HFF-Myc (cell line): ENCODE measurements around the gene CES4A.
"Not testable (repeated sequence)": the region's sequence is repeated elsewhere in the genome, so short reads cannot be mapped to it uniquely, and the experiment has no call there.

Experiments used
- DNase-seq: peaks from one replicate; pipeline ENCODE4 v3.0.0-alpha.2; 2011; ENCODE audit warnings: low read depth; ENCODE audit errors: extremely low read depth
- H3K4me3 ChIP-seq: replicated peaks from 2 replicates; pipeline ENCODE4 v1.5.1; 2011; ENCODE audit warnings: low read depth, mild to moderate bottlenecking, control low read depth, low read length
- TF ChIP-seq, protein P1 (sequence below): IDR thresholded peaks from 2 replicates; pipeline ENCODE4 v1.5.1; 2012; ENCODE audit warnings: mild to moderate bottlenecking, low read depth, low read length, control low read depth; ENCODE audit errors: missing control alignments

Gene CES4A

DNA sequence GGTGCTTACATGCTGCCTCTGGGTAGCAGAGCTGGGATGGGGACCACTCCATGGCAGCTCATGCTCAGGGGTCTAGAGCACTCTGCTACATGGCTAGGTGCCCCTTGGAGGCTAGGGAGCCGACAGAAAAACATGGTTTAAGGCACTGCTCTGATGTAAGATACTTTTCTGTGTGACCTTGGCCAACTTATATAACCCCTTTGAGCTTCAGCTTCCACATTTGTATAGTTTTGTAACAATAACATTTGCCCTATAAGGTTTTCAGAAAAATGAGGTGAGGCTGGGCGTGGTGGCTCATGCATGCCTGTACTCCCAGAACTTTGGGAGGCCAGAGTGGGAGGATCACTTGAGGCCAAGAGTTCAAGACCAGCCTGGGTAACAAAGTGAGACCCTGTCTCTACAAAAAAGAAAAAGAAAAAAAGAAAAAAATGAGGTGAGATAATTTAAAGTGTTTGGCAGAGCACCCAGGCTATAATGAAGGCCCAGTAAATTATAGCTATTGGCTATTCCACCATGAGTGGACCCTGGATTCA is 3.2 kb downstream of the CES4A start:
- TF ChIP-seq, protein P1, sequence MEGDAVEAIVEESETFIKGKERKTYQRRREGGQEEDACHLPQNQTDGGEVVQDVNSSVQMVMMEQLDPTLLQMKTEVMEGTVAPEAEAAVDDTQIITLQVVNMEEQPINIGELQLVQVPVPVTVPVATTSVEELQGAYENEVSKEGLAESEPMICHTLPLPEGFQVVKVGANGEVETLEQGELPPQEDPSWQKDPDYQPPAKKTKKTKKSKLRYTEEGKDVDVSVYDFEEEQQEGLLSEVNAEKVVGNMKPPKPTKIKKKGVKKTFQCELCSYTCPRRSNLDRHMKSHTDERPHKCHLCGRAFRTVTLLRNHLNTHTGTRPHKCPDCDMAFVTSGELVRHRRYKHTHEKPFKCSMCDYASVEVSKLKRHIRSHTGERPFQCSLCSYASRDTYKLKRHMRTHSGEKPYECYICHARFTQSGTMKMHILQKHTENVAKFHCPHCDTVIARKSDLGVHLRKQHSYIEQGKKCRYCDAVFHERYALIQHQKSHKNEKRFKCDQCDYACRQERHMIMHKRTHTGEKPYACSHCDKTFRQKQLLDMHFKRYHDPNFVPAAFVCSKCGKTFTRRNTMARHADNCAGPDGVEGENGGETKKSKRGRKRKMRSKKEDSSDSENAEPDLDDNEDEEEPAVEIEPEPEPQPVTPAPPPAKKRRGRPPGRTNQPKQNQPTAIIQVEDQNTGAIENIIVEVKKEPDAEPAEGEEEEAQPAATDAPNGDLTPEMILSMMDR: no peak
- no peak for DNase-seq
- no peak overlapping the region for H3K4me3 ChIP-seq

DNA sequence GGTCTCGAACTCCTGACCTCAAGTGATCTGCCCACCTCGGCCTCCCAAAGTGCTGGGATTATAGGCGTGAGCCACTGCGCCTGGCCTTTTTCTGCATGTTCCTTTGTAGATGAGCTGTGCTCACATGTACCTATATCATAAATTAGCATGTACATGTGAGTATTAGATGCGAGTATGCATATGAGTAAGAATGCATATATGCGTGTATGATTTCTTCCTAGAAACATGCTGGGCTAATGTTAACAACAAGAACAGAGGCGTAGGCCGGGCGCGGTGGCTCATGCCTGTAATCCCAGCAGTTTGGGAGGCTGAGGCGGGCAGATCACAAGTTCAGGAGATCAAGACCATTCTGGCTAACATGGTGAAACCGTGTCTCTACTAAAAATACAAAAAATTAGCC is 5.2 kb downstream of the CES4A start:
- H3K4me3 ChIP-seq, DNase-seq: not testable (repeated sequence)

DNA sequence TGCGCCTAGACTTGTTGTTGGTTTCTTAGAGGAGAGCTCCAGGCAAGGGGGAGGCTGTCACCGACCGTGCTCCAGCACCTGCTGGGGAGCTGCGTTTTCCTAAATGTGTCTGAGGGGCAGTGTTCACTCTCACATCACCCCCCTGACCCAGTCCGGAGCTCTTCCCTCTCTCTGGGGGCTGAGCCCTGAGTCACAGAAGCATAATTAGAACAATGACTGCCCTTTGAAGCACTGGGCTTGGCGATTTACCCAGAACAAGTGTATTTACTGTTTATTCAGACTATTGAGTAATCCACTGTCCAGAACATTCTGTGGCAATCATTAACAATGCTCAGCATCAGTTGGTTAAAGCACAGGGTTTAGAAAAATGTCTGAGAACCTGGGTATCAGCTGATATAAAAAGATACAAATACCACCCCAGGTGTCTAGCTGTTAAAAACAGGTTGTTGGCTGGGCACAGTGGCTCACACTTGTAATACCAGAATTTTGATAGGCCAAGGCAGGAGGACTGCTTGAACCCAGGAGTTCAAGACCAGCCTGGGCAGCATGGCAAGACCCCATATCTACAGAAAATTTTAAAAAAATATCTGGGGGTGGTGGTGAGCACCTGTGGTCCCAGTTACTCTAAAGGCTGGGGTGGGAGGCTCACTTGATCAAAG is 8.1 kb downstream of the CES4A start:
- no peak for DNase-seq
- H3K4me3 ChIP-seq: no peak overlapping the region
- TF ChIP-seq, protein P1: no peak

DNA sequence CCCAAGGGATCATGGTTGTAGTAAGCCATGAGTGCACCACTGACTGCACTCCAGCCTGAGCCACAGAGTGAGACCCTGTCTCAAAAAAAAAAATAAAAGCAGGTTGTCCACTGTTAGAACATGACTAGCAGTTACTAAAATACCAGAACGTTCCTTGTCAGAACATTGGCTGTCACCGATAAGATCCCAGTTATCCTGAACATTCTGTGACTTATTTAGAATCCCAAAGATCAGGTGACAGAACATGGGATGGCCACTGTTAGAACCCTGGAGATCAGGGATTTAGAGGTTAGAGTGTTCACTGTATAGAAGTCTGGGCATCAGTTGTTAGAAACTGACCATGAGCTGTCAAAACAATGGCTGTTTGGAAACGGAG is 8.6 kb downstream of the CES4A start:
- no peak for DNase-seq
- TF ChIP-seq, protein P1: no peak
- H3K4me3 ChIP-seq: no peak overlapping the region

DNA sequence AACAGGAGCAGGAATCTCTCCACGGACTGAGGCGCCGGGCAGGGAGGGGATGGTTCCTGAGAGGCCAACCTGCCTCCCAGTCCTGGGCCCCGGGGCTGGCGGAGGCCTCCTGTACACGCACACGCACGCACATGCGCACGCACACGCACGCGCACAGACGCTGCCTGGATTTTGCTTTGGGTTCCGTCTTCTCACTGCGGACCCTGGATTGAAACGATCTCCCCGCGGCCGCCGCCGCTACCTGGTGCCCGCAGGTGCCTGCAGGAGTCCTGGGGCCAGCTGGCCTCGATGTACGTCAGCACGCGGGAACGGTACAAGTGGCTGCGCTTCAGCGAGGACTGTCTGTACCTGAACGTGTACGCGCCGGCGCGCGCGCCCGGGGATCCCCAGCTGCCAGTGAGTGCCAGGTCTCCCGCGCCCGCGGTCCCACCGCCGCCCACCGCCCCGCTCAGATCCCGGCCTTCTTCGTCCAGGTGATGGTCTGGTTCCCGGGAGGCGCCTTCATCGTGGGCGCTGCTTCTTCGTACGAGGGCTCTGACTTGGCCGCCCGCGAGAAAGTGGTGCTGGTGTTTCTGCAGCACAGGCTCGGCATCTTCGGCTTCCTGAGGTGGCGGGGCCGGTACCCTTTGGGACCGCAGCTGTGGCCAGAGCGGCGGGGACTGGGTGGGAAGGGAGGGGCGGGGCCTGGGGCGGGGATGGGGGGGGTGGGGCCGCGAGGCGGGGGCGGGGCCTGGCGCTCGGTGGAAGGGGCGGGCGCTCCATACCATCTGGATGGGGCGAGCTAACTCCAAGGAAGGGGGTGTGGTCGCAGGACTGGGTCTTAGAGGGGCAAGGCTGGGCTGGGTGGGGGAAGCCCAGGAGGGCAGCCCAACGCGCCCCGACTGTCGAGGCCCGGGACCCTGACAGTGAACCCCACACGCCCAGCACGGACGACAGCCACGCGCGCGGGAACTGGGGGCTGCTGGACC is 12.3 kb downstream of the CES4A start:
- H3K4me3 ChIP-seq: peak overlapping the region; percentile 47
- no peak for DNase-seq
- TF ChIP-seq, protein P1: no peak

DNA sequence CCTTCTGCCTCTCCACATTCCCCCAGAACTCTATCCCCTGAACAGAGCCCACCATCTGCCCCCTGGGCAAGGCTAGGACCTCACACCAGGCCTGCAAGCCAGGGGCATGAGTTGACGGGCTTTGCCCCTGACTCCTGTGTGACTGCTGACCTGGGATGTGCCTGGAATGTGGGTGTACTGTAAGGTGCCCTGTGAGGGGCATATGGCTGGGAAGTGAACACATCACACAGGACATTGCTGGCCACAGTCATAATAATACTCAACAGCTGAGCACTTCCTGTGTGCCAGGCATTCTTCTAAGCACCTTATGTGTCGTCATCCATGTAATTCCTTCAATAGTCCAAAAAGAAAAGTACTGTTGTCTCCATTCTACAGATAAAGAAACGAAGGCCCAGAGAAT is 13.3 kb downstream of the CES4A start:
- no peak overlapping the region for H3K4me3 ChIP-seq
- no peak for DNase-seq
- TF ChIP-seq, protein P1: no peak
